Stimulated activated CD4-positive, alpha-beta T cell treated with anti-CD3 and anti-CD28 coated beads, Interleukin-12 subunit alpha, Interleukin-12 subunit beta, amount 100 ng/mL, for 4 hours (primary cell): ENCODE measurements around the gene CREB3.

Source experiments
- DNase-seq: peaks from one replicate; pipeline ENCODE4 v3.0.0-alpha.2; 2020

The CREB3 gene

GRCh38 chr9:35732185-35732799, at the start of gene CREB3, which contains the start of gene TLN1:
TSS of gene CREB3 (plus strand) at chr9:35732666. CDS start at chr9:35732773, 107 bp downstream.
TSS of gene TLN1 (minus strand) at chr9:35732195. CDS start at chr9:35725694, 6,501 bp downstream.
- DNase-seq = peak; percentile 92

GRCh38 chr9:35683323-35683722, 49.1 kb upstream of the CREB3 start:
- no peak for DNase-seq

GRCh38 chr9:35684921-35685320, 47.5 kb upstream of the CREB3 start:
- DNase-seq = no peak

- no peak for DNase-seq
Observed at GRCh38 chr9:35685506-35685905, 47.0 kb upstream of the CREB3 start.

GRCh38 chr9:35686222-35687203, 46.0 kb upstream of the CREB3 start:
- DNase-seq = no peak

GRCh38 chr9:35687306-35687705, 45.2 kb upstream of the CREB3 start:
- no peak for DNase-seq

- DNase-seq = no peak
Observed at GRCh38 chr9:35687972-35688557, 44.4 kb upstream of the CREB3 start.

- no peak for DNase-seq
Observed at GRCh38 chr9:35688558-35689541, 43.6 kb upstream of the CREB3 start.

GRCh38 chr9:35689542-35690293, 42.7 kb upstream of the CREB3 start, which contains the start of gene TPM2:
TSS of gene TPM2 (minus strand) at chr9:35689925. CDS start at chr9:35689817, 108 bp downstream.
- no peak for DNase-seq

GRCh38 chr9:35690294-35690613, 42.2 kb upstream of the CREB3 start:
- no peak for DNase-seq

- peak; percentile 35 for DNase-seq
Observed at GRCh38 chr9:35690614-35691333, 41.7 kb upstream of the CREB3 start.

GRCh38 chr9:35691334-35691650, 41.2 kb upstream of the CREB3 start:
- DNase-seq = no peak

- no peak for DNase-seq
Observed at GRCh38 chr9:35691757-35692301, 40.6 kb upstream of the CREB3 start.

GRCh38 chr9:35695943-35696401, 36.5 kb upstream of the CREB3 start:
- DNase-seq = no peak

GRCh38 chr9:35696520-35697215, 35.8 kb upstream of the CREB3 start:
- DNase-seq = peak; percentile 40

GRCh38 chr9:35697486-35697885, 35.0 kb upstream of the CREB3 start:
- DNase-seq = no peak

- no peak for DNase-seq
Observed at GRCh38 chr9:35698231-35698630, 34.2 kb upstream of the CREB3 start.

- no peak for DNase-seq
Observed at GRCh38 chr9:35700031-35700430, 32.4 kb upstream of the CREB3 start.

- DNase-seq = no peak
Observed at GRCh38 chr9:35700942-35701341, 31.5 kb upstream of the CREB3 start.

GRCh38 chr9:35702696-35703095, 29.8 kb upstream of the CREB3 start:
- DNase-seq = no peak
